Head of caudate nucleus (tissue), 42 donors: ENCODE results near the gene BCL2A1.
"Not testable (repeated sequence)": the region's sequence is repeated elsewhere in the genome, so short reads cannot be mapped to it uniquely, and the experiment has no call there.

Source experiments
- DNase-seq, 42 donors: peaks; one replicate each; pipeline versions ENCODE4 v3.0.0 to v3.0.0-alpha.2; 2020 to 2021; ENCODE audit warnings: mixed read lengths in 7 of 42
- intact Hi-C: fragments of 100-400 bp; cut with DNase I; formaldehyde crosslinking; loops from one replicate; pipeline ENCODE4 v1.15.0; 2022

Gene BCL2A1

DNA sequence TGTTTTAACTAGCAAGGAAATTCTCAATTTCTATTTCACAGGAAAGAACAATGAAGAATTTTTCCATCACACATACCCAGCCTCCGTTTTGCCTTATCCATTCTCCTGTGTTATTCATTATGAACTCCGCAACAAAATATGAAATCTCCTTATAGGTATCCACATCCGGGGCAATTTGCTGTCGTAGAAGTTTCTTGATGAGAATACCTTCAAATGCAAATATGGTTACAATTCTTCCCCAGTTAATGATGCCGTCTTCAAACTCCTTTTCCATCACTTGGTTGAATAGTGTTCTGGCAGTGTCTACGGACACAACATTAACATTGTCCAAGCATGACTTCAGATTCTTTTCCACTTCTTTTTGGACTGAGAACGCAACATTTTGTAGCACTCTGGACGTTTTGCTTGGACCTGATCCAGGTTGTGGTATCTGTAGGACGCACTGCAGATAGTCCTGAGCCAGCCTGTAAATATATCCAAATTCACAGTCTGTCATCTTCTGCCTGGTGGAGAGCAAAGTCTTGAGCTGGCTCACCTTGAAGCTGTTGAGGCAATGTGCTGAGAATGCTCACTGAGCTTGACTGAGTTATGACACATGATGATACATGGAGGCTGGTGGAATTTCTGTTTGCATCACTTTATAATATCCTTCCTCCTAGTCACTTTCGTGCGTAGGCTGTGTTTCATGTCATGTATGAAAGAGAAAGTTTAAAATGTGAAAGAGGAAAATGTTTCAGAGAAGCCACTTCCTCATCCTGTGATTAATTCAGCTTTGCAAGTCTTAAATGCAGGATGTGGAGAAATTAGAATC is at the start of gene BCL2A1:
Gene BCL2A1, minus strand, starts transcription at position 573 of the 811 bp plus-strand sequence. Its CDS starts 77 bp downstream, at position 496.
- intact Hi-C loops = no loop called here
- peak in 18 of 42 donors; percentile 7 to 70 (median 38) for DNase-seq

DNA sequence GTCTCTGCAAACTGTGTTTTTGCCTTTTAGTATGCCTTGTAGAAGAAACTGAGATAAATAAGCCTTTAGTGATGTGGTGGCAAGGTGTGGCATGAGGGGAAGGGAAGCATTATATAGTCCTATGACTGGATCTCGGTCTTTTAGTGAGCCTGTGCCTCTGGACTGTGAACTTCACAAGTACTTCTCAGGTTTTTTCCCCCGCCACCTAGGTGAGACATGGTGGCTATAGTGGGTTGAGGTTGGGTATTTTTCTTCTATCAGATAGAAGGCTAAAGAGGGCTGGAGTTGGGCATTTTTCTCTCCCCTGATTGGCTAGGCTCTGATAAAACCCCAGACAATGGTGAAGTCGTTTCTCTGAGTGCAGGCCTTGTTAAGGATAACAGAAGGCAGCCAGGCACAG is 49.7 kb upstream of the BCL2A1 start:
- intact Hi-C loops = no loop called here
- DNase-seq = no peak

DNA sequence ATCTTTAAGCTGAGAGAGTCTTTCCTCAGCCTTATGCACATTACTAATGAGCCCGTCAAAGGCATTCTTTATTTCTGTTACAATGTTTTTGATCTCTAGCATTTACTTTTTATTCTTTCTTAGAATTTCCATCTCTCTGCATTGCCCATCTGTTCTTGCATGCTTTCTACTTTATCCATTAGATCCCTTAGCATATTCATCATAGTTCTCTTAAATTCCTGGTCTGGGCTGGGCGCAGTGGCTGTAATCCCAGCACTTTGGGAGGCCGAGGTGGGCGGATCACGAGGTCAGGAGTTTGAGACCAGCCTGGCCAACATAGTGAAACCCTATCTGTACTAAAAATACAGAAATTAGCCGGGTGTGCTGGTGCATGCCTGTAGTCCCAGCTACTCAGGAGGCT is 49.2 kb upstream of the BCL2A1 start:
- intact Hi-C loops, DNase-seq: not testable (repeated sequence)

DNA sequence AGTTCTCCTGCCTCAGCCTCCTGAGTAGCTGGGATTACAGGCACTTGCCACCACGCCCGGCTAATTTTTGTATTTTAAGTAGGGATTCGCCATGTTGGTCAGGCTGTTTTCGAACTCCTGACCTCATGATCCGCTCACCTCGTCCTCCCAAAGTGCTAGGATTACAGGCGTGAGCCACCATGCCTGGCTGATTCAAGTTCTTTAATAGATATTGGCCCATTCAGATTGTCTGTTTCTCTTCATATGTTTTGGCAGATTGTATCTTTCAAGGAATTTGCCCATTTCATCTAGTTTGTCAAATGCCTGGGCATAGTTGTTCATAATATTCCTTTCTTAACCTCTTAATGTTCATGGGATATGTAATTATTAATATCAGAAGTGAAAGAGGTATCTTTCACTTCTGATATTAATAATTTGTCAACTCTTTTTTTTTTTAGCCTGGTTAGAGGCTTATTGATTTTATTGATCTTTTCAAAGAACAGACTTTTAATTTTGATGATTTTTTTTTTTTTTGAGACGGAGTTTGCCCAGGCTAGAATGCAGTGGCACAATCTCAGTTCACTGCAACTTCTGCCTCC is 48.3 kb upstream of the BCL2A1 start:
- intact Hi-C loops = loop anchor here (5.0 kb wide), 1 partner anchor 83 kb away; no protein-coding TSS in a partner anchor
- peak in 1 of 42 donors; percentile 24 for DNase-seq

DNA sequence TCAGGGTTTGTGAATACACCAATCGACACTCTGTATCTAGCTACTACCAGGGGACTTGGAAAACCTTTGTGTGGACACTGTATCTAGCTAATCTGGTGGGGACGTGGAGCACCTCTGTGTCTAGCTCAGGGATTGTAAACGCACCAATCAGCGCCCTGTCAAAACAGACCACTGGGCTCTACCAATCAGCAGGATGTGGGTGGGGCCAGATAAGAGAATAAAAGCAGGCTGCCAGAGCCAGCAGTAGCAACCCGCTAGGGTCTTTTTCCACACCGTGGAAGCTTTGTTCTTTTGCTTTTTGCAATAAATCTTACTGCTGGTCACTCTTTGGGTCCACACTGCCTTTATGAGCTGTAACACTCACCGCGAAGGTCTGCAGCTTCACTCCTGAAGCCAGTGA is 46.1 kb upstream of the BCL2A1 start:
- intact Hi-C loops = loop anchor here (5.0 kb wide), 1 partner anchor 85 kb away; no protein-coding TSS in a partner anchor
- DNase-seq = not testable (repeated sequence)

DNA sequence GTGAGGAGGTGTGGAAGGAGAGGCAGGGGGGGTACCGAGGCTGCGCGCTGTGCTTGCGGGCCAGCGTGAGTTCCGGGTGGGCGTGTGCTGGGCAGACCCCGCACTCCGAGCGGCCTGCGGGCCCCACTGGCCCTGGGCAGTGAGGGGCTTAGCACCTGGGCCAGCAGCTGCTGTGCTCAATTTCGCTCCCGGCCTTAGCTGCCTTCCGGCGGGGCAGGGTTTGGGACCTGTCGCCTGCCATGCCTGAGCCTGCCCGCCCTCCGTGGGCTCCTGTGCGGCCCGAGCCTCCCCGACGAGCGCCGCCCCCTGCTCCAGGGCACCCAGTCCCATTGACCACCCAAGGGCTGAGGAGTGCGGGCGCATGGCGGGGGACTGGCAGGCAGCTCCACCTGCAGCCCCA is 45.5 kb upstream of the BCL2A1 start:
- intact Hi-C loops = loop anchor here (5.0 kb wide), 1 partner anchor 86 kb away; no protein-coding TSS in a partner anchor
- DNase-seq = not testable (repeated sequence)

DNA sequence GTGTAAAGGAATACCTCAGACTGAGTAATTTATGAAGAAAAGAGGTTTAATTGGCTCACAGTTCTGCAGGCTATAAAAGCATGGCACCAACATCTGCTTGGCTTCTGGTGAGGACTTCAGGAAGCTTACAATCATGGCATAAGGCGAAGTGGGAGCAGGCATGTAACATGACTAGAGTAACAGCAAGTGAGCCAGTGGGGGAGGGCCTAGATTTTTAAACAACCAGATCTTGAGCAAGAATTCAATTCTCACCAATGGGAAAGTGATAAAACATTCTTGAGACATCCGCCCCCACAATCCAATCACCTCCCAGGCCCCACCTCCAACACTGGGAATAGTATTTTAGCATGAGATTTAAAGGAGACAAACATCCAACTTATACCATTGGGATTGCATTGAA is 44.2 kb upstream of the BCL2A1 start:
- DNase-seq = peak in 1 of 42 donors; percentile 25
- intact Hi-C loops = loop anchor here (5.0 kb wide), 1 partner anchor 87 kb away; no protein-coding TSS in a partner anchor

DNA sequence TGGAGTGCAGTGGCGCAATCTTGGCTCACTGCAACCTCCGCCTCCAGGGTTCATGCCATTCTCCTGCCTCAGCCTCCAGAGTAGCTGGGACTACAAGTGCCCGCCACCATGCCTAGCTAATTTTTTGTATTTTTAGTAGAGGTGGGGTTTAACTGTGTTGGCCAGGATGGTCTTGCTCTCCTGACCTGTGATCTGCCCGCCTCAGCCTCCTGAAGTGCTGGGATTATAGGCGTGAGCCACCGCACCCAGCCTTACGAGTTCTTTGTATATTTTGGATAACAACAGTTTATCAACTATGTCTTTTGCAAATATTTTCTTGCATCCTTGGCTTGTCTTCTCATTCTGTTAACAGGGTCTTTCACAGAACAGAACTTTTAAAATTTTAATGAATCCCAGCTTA is 43.2 kb upstream of the BCL2A1 start:
- intact Hi-C loops = not testable (repeated sequence)
- peak in 1 of 42 donors; percentile 12 for DNase-seq

DNA sequence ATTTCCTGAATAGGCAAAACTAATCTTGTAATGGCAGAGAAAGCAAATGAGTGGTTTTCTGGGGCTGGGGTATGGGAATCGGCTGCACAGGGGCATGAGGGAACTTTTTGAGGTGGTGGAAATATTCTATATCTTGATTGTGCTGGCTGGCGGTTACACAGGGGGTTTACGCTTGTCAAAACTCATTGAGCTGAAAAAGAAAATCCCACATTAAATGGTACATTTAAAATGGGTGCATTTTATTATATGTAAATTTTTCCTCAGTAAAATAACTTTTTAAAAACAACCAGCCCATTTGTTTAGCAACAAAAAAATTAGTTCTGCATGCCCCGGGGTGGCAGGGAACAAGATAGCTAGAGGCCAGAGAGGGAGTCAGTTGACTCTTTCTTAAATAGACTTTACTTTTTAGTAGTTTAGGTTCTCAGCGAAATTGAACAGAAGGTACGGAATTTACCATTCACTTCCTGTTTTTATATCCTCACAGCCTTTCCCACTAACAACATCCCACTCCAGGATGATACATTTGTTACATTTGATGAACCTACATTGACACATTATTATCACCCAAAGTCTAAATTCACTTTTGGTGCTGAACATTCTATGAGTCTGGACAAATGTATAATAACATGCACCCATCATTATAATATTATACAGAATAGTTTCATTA is 41.2 kb upstream of the BCL2A1 start:
- DNase-seq = no peak

DNA sequence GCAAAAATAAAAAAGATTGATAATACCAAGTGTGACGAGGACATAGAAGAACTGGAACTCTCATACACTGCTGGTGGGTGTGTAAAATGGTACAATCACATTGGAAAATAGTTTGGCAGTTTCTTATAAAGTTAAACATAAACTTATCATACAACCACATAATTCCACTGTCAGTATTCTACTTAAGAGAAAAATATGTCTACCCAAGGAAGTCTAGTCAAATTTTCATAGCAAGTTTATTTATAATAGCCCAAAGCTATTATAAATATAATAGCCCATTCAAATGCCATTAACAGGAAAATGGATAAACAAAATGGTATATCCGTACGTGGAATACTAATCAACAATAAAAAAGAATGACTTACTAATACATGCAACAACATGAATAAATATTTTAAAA is 40.6 kb upstream of the BCL2A1 start:
- DNase-seq = no peak
- intact Hi-C loops = no loop called here

More for the DNA sequence above, 41.2 kb upstream of the BCL2A1 start:
- intact Hi-C loops = no loop called here

DNA sequence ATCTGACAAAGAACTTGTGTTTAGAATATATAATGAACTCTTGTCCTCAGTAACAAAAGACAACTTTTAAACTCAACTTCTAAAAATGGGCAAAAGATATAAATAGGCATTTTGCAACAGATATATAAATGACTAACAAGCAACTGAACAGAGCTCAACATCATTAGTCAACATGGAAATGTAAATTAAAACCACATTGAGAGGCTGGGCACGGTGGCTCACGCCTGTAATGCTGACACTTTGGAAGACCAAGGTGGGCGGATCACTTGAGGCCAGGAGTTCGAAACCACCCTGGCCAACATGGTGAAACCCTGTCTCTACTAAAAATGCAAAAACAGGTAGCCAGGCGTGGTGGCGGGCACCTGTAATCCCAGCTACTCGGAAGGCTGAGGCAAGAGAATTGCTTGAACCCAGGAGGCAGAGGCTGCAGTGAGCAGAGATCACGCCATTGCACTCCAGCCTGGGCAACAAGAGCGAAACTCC is 40.1 kb upstream of the BCL2A1 start:
- DNase-seq = peak in 1 of 42 donors; percentile 31

DNA sequence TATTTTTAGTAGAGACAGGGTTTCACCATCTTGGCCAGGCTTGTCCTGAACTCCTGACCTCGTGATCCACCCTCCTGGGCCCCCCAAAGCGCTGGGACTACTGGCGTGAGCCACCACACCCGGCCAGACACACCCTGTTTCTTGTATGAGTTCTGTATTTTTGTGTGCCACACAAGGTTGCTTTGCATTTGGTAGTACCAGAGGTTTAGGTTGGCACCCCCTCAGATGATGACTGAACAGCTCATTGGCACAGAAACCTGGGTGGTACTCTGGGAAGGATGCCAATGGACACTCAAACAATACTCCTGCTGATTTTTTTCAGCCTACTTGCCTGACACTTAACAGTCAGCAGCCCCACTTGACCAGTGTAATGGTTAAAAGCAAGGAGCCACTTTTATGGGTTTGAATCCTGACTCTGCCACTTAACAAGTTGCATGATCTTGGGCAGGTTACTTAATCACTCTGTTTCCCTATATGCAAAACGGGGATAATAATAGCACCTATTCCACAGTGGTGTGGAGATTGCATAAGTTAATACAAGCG is 39.2 kb upstream of the BCL2A1 start:
- DNase-seq = no peak

More for the DNA sequence above, 40.1 kb upstream of the BCL2A1 start:
- intact Hi-C loops = not testable (repeated sequence)

DNA sequence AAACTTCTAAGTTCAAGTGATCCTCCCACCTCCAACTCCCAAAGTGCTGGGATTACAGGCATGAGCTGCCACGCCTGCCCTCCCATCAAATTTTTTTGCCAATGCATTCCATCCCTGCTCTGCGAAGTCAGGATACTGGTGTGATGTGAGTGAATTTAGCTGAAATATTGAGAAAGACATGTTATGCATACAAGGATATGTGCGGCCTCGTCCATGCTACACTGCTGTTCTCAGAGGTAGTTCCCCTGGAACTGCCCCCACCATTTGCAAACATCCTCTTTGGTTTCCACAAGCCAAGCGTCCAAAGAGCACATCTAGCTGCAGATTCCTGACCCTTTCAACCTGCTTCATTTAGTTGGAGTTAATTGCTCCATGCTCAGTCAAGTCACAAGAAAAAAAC is 36.5 kb upstream of the BCL2A1 start:
- no peak for DNase-seq
- intact Hi-C loops = no loop called here

More for the DNA sequence above, 39.2 kb upstream of the BCL2A1 start:
- intact Hi-C loops = no loop called here

DNA sequence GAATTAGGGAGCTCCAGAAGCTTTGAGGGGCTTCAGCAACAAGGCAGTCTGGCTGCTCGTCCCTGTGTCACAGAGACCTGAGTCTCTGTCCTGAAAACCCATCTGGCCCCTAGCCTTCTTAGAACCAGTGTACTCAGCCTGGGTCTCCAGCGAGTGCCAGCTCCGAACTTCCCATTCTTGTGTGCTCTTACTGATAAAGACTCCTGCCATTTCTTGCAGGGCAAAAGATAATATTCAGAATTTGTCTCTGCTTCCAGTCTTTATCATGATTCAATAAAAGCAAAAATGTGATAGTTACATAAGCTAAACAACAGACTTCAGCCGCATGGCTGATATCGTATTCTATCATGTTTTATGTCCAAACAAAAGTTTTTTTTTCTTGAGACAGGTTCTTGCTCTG is 36.0 kb upstream of the BCL2A1 start:
- DNase-seq = no peak

DNA sequence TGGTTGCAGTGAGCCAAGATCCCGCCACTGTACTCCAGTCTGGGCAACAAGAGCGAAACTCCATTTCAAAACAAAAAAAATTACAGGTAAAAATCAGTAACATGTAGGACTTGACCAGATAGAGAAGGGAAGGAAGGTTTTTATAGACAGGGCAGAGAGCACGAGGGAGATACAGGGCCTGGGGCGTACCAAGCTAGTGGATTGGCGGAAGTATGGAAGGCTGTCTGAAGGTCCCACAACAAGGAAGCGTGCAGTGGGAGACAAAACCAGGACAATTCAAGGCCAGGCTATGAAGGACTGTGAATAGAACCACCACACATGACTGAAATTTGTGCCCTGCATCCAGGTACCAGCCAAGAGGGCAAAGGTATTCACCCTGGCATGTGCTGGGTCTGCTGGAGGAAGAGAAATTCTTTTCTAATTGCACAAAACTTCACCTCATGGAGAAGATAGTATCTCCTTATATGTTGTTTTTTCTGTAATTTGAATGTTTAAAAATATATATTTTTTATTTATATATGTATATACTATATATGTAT is 33.0 kb upstream of the BCL2A1 start:
- peak in 1 of 42 donors; percentile 3 for DNase-seq
- intact Hi-C loops = no loop called here

More for the DNA sequence above, 36.0 kb upstream of the BCL2A1 start:
- intact Hi-C loops = no loop called here

DNA sequence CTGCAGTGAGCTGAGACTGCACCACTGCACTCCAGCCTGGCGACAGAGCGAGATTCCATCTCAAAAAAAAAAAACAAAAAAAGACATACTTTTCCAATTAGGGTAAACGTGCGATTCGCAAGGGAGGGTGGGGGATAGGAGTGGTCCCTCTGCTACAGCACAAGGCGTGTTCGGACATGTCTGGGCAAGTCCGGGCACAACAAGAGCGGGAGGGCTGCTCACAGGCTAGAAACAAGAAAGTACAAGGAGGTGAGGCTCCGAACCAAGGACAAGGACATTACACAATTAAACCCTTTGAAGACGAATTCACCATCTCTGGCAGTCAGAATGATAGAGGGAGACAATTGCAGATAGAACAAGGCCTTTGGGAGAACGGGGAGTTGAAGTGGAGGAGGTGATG is 32.2 kb upstream of the BCL2A1 start:
- intact Hi-C loops = no loop called here
- DNase-seq = peak in 1 of 42 donors; percentile 20

DNA sequence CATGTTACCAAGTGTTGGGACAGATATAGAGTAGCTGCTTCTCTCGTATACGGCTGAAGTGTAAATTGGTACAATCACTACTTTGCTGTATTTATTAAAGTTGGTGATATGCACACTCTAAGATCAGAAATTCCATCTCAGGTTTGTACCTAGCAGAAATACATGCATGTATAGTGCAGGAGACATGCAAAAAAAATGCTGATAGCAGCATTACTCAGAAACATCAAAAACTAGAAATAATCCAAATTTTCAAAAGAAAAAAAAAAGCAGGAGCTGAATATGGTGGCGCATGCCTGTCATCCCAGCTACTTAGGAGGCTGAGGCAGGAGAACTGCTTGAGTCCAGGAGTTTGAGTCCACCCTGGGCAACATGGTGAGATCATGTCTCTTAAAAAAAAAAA is 31.3 kb upstream of the BCL2A1 start:
- intact Hi-C loops = no loop called here
- no peak for DNase-seq

DNA sequence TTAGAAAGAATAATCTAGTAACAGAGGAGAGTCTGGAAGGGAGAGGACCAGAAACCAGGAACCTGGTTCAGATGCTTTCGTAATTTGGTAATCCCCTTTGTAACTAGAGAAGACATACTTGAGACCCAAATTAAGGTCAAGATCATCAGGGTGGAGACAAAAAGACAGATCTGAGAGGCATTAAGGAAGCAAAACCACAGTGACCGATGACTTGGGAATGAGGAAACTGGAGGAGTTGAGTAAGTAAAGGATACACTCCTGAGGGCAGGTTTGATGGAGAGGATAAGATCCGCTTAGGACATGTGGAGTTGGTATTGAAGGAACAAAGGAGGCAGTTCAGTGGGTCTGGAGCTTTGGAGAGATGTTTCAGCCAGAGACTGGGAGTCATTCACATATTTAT is 23.6 kb upstream of the BCL2A1 start:
- no peak for DNase-seq
- intact Hi-C loops = no loop called here

DNA sequence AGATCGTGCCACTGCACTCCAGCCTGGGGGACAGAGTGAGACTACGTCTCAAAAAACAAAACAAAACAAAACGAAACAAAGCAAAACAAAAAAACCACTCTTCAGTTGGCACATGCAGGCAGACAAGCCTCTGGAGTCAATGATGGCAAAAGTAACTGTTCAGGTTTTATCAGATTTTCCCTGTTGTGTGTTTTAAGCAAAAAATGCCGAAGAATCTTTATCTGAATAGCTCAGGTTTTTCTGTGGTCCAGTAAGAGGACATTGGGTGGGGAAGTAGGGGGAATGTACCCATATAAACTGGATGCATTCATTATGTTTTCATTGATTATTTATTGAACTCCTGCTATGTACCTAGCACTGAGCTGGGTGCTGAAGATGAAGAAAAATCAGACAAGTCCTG is 20.8 kb upstream of the BCL2A1 start:
- intact Hi-C loops = no loop called here
- no peak for DNase-seq
